H1 (cell line): Measurements from ENCODE around the gene ELAVL1. TPM values are rescaled to one million over a fixed set of nuclear protein-coding genes. Genes with fewer than 3 reads are reported as not detected.

ENCODE experiments used
- CTCF ChIA-PET: fragments of 300-600 bp; sonication (Branson Sonifier 250); formaldehyde crosslinking; loops from one replicate; lab custom pipeline; 2021; ENCODE audit not compliant: partially characterized antibody; lab: Charles Lee
- POLR2A ChIA-PET: fragments of 300-600 bp; sonication (Branson Sonifier 250); formaldehyde crosslinking; loops from one replicate; lab custom pipeline; 2021; ENCODE audit warnings: inconsistent platforms; ENCODE audit not compliant: partially characterized antibody; lab: Charles Lee
- DNase-seq, 2 experiments: peaks; one replicate each; pipeline versions ENCODE4 v3.0.0 to v3.0.0-alpha.2; 2010 to 2022; ENCODE audit warnings: low spot score in 2 of 2, low read depth in 1 of 2, mixed read lengths in 1 of 2
- FAIRE-seq: peaks from 2 replicates; lab custom pipeline; 2011; peaks lifted over from hg19 to GRCh38; lab: Jason Lieb, UNC
- H2AFZ ChIP-seq: 2 replicates; pipeline ENCODE4 v1.8.1; 2012; ENCODE audit warnings: low read length, inconsistent platforms
- H2AK5ac ChIP-seq: 2 replicates; pipeline ENCODE4 v1.6.1; 2013; ENCODE audit warnings: low read depth, low read length
- H2BK120ac ChIP-seq: replicated peaks from 2 replicates; pipeline ENCODE3; 2013; ENCODE audit warnings: low read depth, low read length, inconsistent platforms
- H2BK12ac ChIP-seq: 2 replicates; pipeline ENCODE4 v1.6.1; 2013; ENCODE audit warnings: low read depth, low read length
- H2BK15ac ChIP-seq: 2 replicates; pipeline ENCODE4 v1.6.1; 2013; ENCODE audit warnings: low read length
- H2BK20ac ChIP-seq: 2 replicates; pipeline ENCODE4 v1.6.1; 2013; ENCODE audit warnings: low read length
- H2BK5ac ChIP-seq: 2 replicates; pipeline ENCODE4 v1.6.1; 2013; ENCODE audit warnings: low read depth, low read length
- H3K14ac ChIP-seq: 2 replicates; pipeline ENCODE4 v1.6.1; 2013; ENCODE audit warnings: inconsistent platforms; ENCODE audit not compliant: insufficient read length
- H3K18ac ChIP-seq: 2 replicates; pipeline ENCODE4 v1.6.1; 2013; ENCODE audit warnings: low read length; ENCODE audit errors: extremely low read depth
- H3K23ac ChIP-seq: 2 replicates; pipeline ENCODE4 v1.6.1; 2013; ENCODE audit warnings: inconsistent platforms; ENCODE audit not compliant: insufficient read length
- H3K23me2 ChIP-seq: 2 replicates; pipeline ENCODE4 v1.6.1; 2013; ENCODE audit warnings: low read depth, low read length
- H3K27ac ChIP-seq: 2 replicates; pipeline ENCODE4 v1.6.1; 2011; ENCODE audit warnings: low read depth, low read length, inconsistent platforms
- H3K27me3 ChIP-seq, 4 experiments: replicated peaks in 1 of 4; 1 replicate in 1 of 4; 2 replicates in 3 of 4; pipeline versions ENCODE4 v1.6.1 to v1.8.1; 2011 to 2013; ENCODE audit warnings: low read length in 3 of 4, mild to moderate bottlenecking in 3 of 4, inconsistent platforms in 2 of 4, mixed read lengths in 2 of 4, moderate library complexity in 1 of 4; ENCODE audit not compliant: control insufficient read depth in 3 of 4, insufficient read depth in 3 of 4; ENCODE audit errors: extremely low read depth in 1 of 4
- H3K36me3 ChIP-seq, 4 experiments: 2 replicates each; pipeline versions ENCODE4 v1.6.1 to v1.8.1; 2011 to 2013; ENCODE audit warnings: mild to moderate bottlenecking in 4 of 4, low read length in 3 of 4, moderate library complexity in 2 of 4, control low read depth in 1 of 4, inconsistent platforms in 1 of 4; ENCODE audit not compliant: insufficient read depth in 4 of 4, control insufficient read depth in 2 of 4
- H3K4ac ChIP-seq: replicated peaks from 2 replicates; pipeline ENCODE3; 2013; ENCODE audit warnings: low read length, low read depth, mixed read lengths, inconsistent platforms; ENCODE audit not compliant: insufficient read length
- H3K4me1 ChIP-seq, 4 experiments: replicated peaks in 1 of 4; 1 replicate in 1 of 4; 2 replicates in 3 of 4; pipeline versions ENCODE4 v1.6.1 to v1.8.1; 2011 to 2013; ENCODE audit warnings: low read length in 3 of 4, inconsistent platforms in 2 of 4, mixed read lengths in 1 of 4; ENCODE audit not compliant: insufficient read depth in 4 of 4, control insufficient read depth in 3 of 4
- H3K4me2 ChIP-seq, 2 experiments: 2 replicates each; pipeline versions ENCODE4 v1.6.1 to v1.8.1; 2011 to 2013; ENCODE audit warnings: low read depth in 2 of 2, low read length in 2 of 2, control low read depth in 1 of 2, inconsistent platforms in 1 of 2, mild to moderate bottlenecking in 1 of 2; ENCODE audit not compliant: insufficient read depth in 1 of 2
- H3K4me3 ChIP-seq, 4 experiments: fragments of 200-600, 300-600 bp in 1 of 4; sonication (generic), shearing (Covaris generic), sonication (Bioruptor Twin) in 1 of 4; 2 replicates each; pipeline versions ENCODE4 v1.5.1 to v1.8.1; 2011 to 2016; ENCODE audit warnings: low read length in 4 of 4, low read depth in 3 of 4, control low read depth in 2 of 4, inconsistent platforms in 2 of 4, mild to moderate bottlenecking in 2 of 4, mixed read lengths in 1 of 4, moderate library complexity in 1 of 4; ENCODE audit not compliant: insufficient read depth in 2 of 4; ENCODE audit errors: extremely low read depth in 1 of 4
- H3K56ac ChIP-seq: replicated peaks from 2 replicates; pipeline ENCODE3; 2013; ENCODE audit warnings: low read depth, mild to moderate bottlenecking, mixed read lengths, low read length, inconsistent platforms; ENCODE audit not compliant: insufficient read length
- H3K79me1 ChIP-seq: 2 replicates; pipeline ENCODE4 v1.6.1; 2013; ENCODE audit warnings: low read depth, low read length, control low read depth
- H3K79me2 ChIP-seq, 2 experiments: 2 replicates each; pipeline versions ENCODE4 v1.6.1 to v1.8.1; 2012 to 2013; ENCODE audit warnings: low read length in 2 of 2, mild to moderate bottlenecking in 2 of 2, inconsistent platforms in 1 of 2; ENCODE audit not compliant: insufficient read depth in 2 of 2, control insufficient read depth in 1 of 2
- H3K9ac ChIP-seq, 4 experiments: replicated peaks in 1 of 4; 1 replicate in 1 of 4; 2 replicates in 3 of 4; pipeline versions ENCODE4 v1.6.1 to v1.8.1; 2011 to 2013; ENCODE audit warnings: low read depth in 3 of 4, low read length in 3 of 4, control low read depth in 2 of 4, mild to moderate bottlenecking in 2 of 4, moderate library complexity in 2 of 4, inconsistent platforms in 1 of 4; ENCODE audit errors: extremely low read depth in 1 of 4
- H3K9me3 ChIP-seq, 2 experiments: 2 replicates each; pipeline versions ENCODE4 v1.6.1 to v1.8.1; 2012 to 2013; ENCODE audit warnings: mild to moderate bottlenecking in 2 of 2, moderate library complexity in 2 of 2, control low read depth in 1 of 2, inconsistent platforms in 1 of 2, low read depth in 1 of 2, low read length in 1 of 2, mixed read lengths in 1 of 2; ENCODE audit not compliant: insufficient read depth in 2 of 2
- H4K20me1 ChIP-seq, 2 experiments: replicated peaks in 1 of 2; 2 replicates each; pipeline versions ENCODE3 to v1.8.1; 2011 to 2013; ENCODE audit warnings: inconsistent platforms in 2 of 2, low read length in 2 of 2, mild to moderate bottlenecking in 1 of 2; ENCODE audit not compliant: insufficient read depth in 2 of 2, control insufficient read depth in 1 of 2
- H4K5ac ChIP-seq: 2 replicates; pipeline ENCODE4 v1.6.1; 2013; ENCODE audit warnings: low read length, low read depth, mixed read lengths, inconsistent platforms; ENCODE audit not compliant: insufficient read length
- H4K8ac ChIP-seq: 2 replicates; pipeline ENCODE4 v1.8.0; 2013; ENCODE audit warnings: mild to moderate bottlenecking, moderate library complexity, low read length, inconsistent platforms; ENCODE audit not compliant: insufficient read depth; ENCODE audit errors: extremely low read depth
- H4K91ac ChIP-seq: replicated peaks from 2 replicates; pipeline ENCODE3; 2013; ENCODE audit warnings: low read length, mixed read lengths, inconsistent platforms; ENCODE audit not compliant: insufficient read length
- BCL11A ChIP-seq, 2 experiments: IDR thresholded peaks; one replicate each; pipeline ENCODE4 v1.6.1; 2011; ENCODE audit warnings: low read depth in 2 of 2, low read length in 2 of 2, mild to moderate bottlenecking in 2 of 2
- CEBPB ChIP-seq: IDR thresholded peaks from 2 replicates; pipeline ENCODE4 v1.6.1; 2012; ENCODE audit warnings: low read depth, low read length
- CREB1 ChIP-seq: IDR thresholded peaks from 2 replicates; pipeline ENCODE4 v1.6.1; 2012; ENCODE audit warnings: inconsistent platforms
- CTBP2 ChIP-seq: IDR thresholded peaks from 2 replicates; pipeline ENCODE4 v1.7.0; 2011; ENCODE audit warnings: borderline replicate concordance, mild to moderate bottlenecking, moderate library complexity, mixed read lengths, low read length; ENCODE audit not compliant: insufficient read depth, insufficient read length
- EZH2 ChIP-seq: fragments of 200-600 bp; sonication (generic); IDR thresholded peaks from 2 replicates; pipeline ENCODE4 v1.7.1; 2012; ENCODE audit warnings: low read depth, mild to moderate bottlenecking, moderate library complexity, low read length, inconsistent platforms; ENCODE audit not compliant: severe bottlenecking
- KDM1A ChIP-seq: fragments of 200-600, 300-600 bp; sonication (generic); IDR thresholded peaks from 2 replicates; pipeline ENCODE4 v1.7.1; 2016; ENCODE audit warnings: mild to moderate bottlenecking, low read length, borderline replicate concordance
- POLR2A ChIP-seq, 2 experiments: IDR thresholded peaks; 1 replicate in 1 of 2; 2 replicates in 1 of 2; pipeline ENCODE4 v1.6.1; 2011; ENCODE audit warnings: low read depth in 2 of 2, low read length in 2 of 2, mild to moderate bottlenecking in 2 of 2; ENCODE audit errors: control extremely low read depth in 1 of 2
- SIN3A ChIP-seq, 2 experiments: IDR thresholded peaks in 1 of 2; conservative IDR thresholded peaks in 1 of 2; 2 replicates each; pipeline ENCODE4 v1.6.1; 2011 to 2012; ENCODE audit warnings: low read length in 2 of 2, improper control_type of control experiment in 1 of 2, low read depth in 1 of 2, mild to moderate bottlenecking in 1 of 2
- SRF ChIP-seq: IDR thresholded peaks from 2 replicates; pipeline ENCODE4 v1.6.1; 2011; ENCODE audit warnings: mild to moderate bottlenecking, low read depth, low read length, moderate library complexity
- USF2 ChIP-seq: IDR thresholded peaks from 2 replicates; pipeline ENCODE4 v1.6.1; 2011; ENCODE audit warnings: low read length, improper control_type of control experiment
- WGBS, 2 experiments: shearing (Covaris generic) in 1 of 2; methylation state at CpG; one replicate each; pipeline versions ENCODE4 v1.1.6 to v1.1.7; 2013 to 2015; ENCODE audit warnings: low lambda C conversion rate in 2 of 2, mixed read lengths in 2 of 2, inconsistent platforms in 1 of 2, low coverage in 1 of 2, missing lambda C conversion rate in 1 of 2; ENCODE audit not compliant: insufficient replicate concordance in 2 of 2, insufficient coverage in 1 of 2, insufficient read length in 1 of 2; ENCODE audit errors: extremely low coverage in 1 of 2, missing lambda C conversion rate in 1 of 2; 5-methylcytosine and 5-hydroxymethylcytosine counted together
- polyA plus RNA-seq, 7 experiments: library from polyadenylated mRNA; depleted of rRNA in 3 of 7; stranded (reverse) in 5 of 7; unstranded in 2 of 7; fragments of >200 nt in 5 of 7; fragments of 200-250 nt in 2 of 7; gene quantifications; 1 replicate in 5 of 7; 2 replicates in 1 of 7; 4 replicates in 1 of 7; pipeline versions ENCODE4 v1.2.1 to v1.2.3, GENCODE V29; 2011 to 2013; ENCODE audit warnings: missing spikeins in 2 of 7, mixed read lengths in 2 of 7
- total RNA-seq: library from RNA; stranded (reverse); fragmentation: NEBNext Ultra II Directional; extraction: Animal tissue kit (Norgen Biotek cat#: 25700); gene quantifications from 2 replicates; pipeline ENCODE4 v1.2.1, GENCODE V29; 2021

Gene ELAVL1
- total and polyA plus RNA-seq, 2 of the 8 experiments (the other 6 are each of a cell fraction or from before 2014, with no cell fraction given) = 56.7 to 163 TPM

- Histone ChIP-seq H4K5ac (no peak overlapping the region), H3K27me3 (peaks cover 17 to 45% (median 39%) of the 10 kb centered on the region in 4 experiments; a peak in 6 of 7 replicates), H2AK5ac (0 out of 2 replicates have a peak overlapping the region, but pooled peaks have one; percentile 11), H2BK12ac (no peak overlapping the region), H3K79me2 (no peaks in the 10 kb centered on the region), H3K18ac (peak overlapping the region; percentile 32), H4K91ac (peak overlapping the region; percentile 3), H3K23me2 (peaks cover 21% of the 10 kb centered on the region), H2AFZ (no peak overlapping the region), H3K36me3 (peaks cover 4 to 14% (median 6%) of the 10 kb centered on the region in 4 experiments; a peak in 4 of 8 replicates), H3K27ac (no peak overlapping the region), H3K9ac (no peak overlapping the region), H3K23ac (no peak overlapping the region), H4K8ac (no peak overlapping the region; the same call in 1 of the 2 replicates), H3K4me3 (peak overlapping the region; percentile 30 to 64 (median 39)), H3K14ac (no peak overlapping the region), H2BK120ac (no peak overlapping the region), H3K79me1 (no peaks in the 10 kb centered on the region), H3K56ac (no peak overlapping the region), H2BK15ac (no peak overlapping the region), H3K9me3 (no peaks in the 10 kb centered on the region), H2BK20ac (no peak overlapping the region), H3K4me1 (peaks cover 0 to 19% (median 10%) of the 10 kb centered on the region in 4 experiments; a peak in 5 of 7 replicates), H3K4me2 (peak overlapping the region; percentile 86 to 94), H3K4ac (no peak overlapping the region), H4K20me1 (peaks cover 5 to 7% of the 10 kb centered on the region in 2 experiments), H2BK5ac (no peak overlapping the region)
- POLR2A ChIA-PET = interaction anchor here (0.5 to 10.6 kb wide), 19 partner anchors 8 to 284 kb away, joined by 3 to 106 read pairs (median 4); partner anchors contain the start of genes CTXN1, LRRC8E, MAP2K7 and PRR36
- CTCF ChIA-PET = interaction anchor here (0.6 to 9.0 kb wide), 19 partner anchors 8 to 239 kb away, joined by 3 to 112 read pairs (median 5); partner anchors contain the start of genes LRRC8E, MAP2K7, PRR36 and TIMM44
- FAIRE-seq (no peak), DNase-seq (peak in 1 of 2 experiments; percentile 80)
- 4% methylated on average over 28 of the region's 104 CpGs; no CpG with 5 or more reads in 1 of the 2 experiments for WGBS, 2 experiments
- TF ChIP-seq SIN3A (conservative IDR thresholded peaks at IDR 0.05 in 1 of 2, IDR thresholded peaks at IDR 0.05 in 1 of 2; ENCODE audit: low read depth in 1 of 2, low read length in 2 of 2) (no peak), CTBP2 (no peak), EZH2 (peak; percentile 43), SRF (no peak), USF2 (no peak), POLR2A (IDR thresholded peaks at IDR 0.05; ENCODE audit: control extremely low read depth in 1 of 2, low read depth in 2 of 2, low read length in 2 of 2) (no peak), KDM1A (no peak), CEBPB (no peak), BCL11A (IDR thresholded peaks at IDR 0.05; ENCODE audit: low read depth in 2 of 2, low read length in 2 of 2) (no peak), CREB1 (no peak)
Observed at GRCh38 chr19:7916103-7916954, 89.1 kb downstream of the ELAVL1 start.
